Measurements from ENCODE around the gene NFIX.

DNA sequence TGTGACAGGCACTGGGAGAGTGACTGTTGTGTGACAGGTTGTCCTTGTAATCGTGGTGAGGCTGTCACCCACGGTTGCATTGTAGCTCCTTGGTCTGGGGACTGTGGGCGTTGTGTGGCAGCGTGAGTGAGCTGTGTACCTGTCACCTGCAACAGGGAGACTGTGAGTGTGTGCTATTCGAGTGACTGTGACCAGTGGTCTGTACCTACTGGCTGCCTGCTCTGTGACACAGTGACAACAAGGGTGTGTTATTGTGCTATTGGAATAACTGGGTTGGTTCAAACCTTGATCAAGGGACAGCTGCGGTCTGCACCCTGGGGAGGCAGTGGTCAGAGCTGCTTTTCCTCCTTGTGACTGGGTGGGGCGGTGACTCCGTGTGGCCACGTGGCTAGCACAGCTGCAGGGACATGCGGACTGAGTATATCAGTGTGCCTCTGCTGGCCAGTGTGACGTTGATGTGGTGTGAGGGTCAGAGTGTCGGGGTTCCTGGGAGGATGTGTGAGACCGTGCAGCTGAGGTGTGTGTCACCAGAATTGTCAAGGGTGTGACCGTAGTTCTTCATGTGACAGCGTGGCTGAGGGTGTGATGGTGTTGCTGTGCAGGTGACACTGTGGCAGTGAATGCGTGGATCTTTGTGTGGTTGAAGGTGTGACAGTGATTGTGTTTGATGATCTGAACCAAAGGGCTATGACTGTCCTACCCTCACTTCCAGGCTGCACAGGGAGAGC, 10.1 kb upstream of the NFIX start:
- TF ChIP-seq, protein P1, sequence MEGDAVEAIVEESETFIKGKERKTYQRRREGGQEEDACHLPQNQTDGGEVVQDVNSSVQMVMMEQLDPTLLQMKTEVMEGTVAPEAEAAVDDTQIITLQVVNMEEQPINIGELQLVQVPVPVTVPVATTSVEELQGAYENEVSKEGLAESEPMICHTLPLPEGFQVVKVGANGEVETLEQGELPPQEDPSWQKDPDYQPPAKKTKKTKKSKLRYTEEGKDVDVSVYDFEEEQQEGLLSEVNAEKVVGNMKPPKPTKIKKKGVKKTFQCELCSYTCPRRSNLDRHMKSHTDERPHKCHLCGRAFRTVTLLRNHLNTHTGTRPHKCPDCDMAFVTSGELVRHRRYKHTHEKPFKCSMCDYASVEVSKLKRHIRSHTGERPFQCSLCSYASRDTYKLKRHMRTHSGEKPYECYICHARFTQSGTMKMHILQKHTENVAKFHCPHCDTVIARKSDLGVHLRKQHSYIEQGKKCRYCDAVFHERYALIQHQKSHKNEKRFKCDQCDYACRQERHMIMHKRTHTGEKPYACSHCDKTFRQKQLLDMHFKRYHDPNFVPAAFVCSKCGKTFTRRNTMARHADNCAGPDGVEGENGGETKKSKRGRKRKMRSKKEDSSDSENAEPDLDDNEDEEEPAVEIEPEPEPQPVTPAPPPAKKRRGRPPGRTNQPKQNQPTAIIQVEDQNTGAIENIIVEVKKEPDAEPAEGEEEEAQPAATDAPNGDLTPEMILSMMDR (IDR thresholded peaks at IDR 0.05) = no peak
- no peak for TF ChIP-seq POLR2A (IDR thresholded peaks at IDR 0.05)

Measured in sigmoid colon (tissue), 3 donors.